ENCODE measurements around the gene SERPINA5.

- TF ChIP-seq, protein P1, sequence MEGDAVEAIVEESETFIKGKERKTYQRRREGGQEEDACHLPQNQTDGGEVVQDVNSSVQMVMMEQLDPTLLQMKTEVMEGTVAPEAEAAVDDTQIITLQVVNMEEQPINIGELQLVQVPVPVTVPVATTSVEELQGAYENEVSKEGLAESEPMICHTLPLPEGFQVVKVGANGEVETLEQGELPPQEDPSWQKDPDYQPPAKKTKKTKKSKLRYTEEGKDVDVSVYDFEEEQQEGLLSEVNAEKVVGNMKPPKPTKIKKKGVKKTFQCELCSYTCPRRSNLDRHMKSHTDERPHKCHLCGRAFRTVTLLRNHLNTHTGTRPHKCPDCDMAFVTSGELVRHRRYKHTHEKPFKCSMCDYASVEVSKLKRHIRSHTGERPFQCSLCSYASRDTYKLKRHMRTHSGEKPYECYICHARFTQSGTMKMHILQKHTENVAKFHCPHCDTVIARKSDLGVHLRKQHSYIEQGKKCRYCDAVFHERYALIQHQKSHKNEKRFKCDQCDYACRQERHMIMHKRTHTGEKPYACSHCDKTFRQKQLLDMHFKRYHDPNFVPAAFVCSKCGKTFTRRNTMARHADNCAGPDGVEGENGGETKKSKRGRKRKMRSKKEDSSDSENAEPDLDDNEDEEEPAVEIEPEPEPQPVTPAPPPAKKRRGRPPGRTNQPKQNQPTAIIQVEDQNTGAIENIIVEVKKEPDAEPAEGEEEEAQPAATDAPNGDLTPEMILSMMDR (CRISPR knock-in tag; IDR thresholded peaks at IDR 0.05), result no peak
- TF ChIP-seq RBFOX2 (IDR thresholded peaks at IDR 0.05; ENCODE audit: low read depth, low read length) (no peak), ZNF713 (CRISPR knock-in tag; IDR thresholded peaks at IDR 0.05) (no peak), FIP1L1 (IDR thresholded peaks at IDR 0.05; ENCODE audit: borderline replicate concordance, insufficient read depth, low read depth, low read length) (no peak), NR3C1 (CRISPR knock-in tag; IDR thresholded peaks at IDR 0.05) (no peak), TCF12 (IDR thresholded peaks at IDR 0.05) (no peak), TCF12 (CRISPR knock-in tag; IDR thresholded peaks at IDR 0.05) (no peak), MXD4 (CRISPR knock-in tag; IDR thresholded peaks at IDR 0.05) (no peak), HNF4A (CRISPR knock-in tag; IDR thresholded peaks at IDR 0.05) (no peak), KDM4B (CRISPR knock-in tag; IDR thresholded peaks at IDR 0.05) (no peak), ZNF83 (CRISPR knock-in tag; IDR thresholded peaks at IDR 0.05; ENCODE audit: borderline replicate concordance) (no peak)
Measured at GRCh38 chr14:94544726-94545125, 36.5 kb upstream of the SERPINA5 start.
